Neuronal stem cell (in vitro differentiated cells): ENCODE results near the gene BCKDK.

Experiments used
- DNase-seq: peaks from one replicate; pipeline ENCODE4 v3.0.0-alpha.2; 2013; ENCODE audit warnings: low spot score
- H2AFZ ChIP-seq: one replicate; pipeline ENCODE4 v1.6.1; 2013; ENCODE audit warnings: mild to moderate bottlenecking, low read length, inconsistent platforms
- H2AK5ac ChIP-seq: 2 replicates; pipeline ENCODE4 v1.6.1; 2013; ENCODE audit warnings: low read depth, mild to moderate bottlenecking, inconsistent platforms, low read length, moderate library complexity, mixed read lengths
- H2BK120ac ChIP-seq: 2 replicates; pipeline ENCODE4 v1.6.1; 2013; ENCODE audit warnings: low read depth, mild to moderate bottlenecking, inconsistent platforms, low read length, moderate library complexity, mixed read lengths
- H2BK12ac ChIP-seq: one replicate; pipeline ENCODE4 v1.6.1; 2013; ENCODE audit warnings: low read length, inconsistent platforms
- H2BK15ac ChIP-seq: 2 replicates; pipeline ENCODE4 v1.6.1; 2013; ENCODE audit warnings: mild to moderate bottlenecking, low read length, inconsistent platforms, mixed read lengths
- H2BK5ac ChIP-seq: one replicate; pipeline ENCODE4 v1.6.1; 2013; ENCODE audit warnings: inconsistent platforms, mild to moderate bottlenecking, low read length, moderate library complexity
- H3K14ac ChIP-seq: one replicate; pipeline ENCODE4 v1.6.1; 2013; ENCODE audit warnings: low read length, inconsistent platforms
- H3K18ac ChIP-seq: 2 replicates; pipeline ENCODE4 v1.6.1; 2013; ENCODE audit warnings: low read length, inconsistent platforms
- H3K23ac ChIP-seq: 2 replicates; pipeline ENCODE4 v1.6.1; 2013; ENCODE audit warnings: low read depth, mild to moderate bottlenecking, mixed read lengths, low read length, inconsistent platforms; ENCODE audit not compliant: poor library complexity
- H3K27ac ChIP-seq: replicated peaks from 3 replicates; pipeline ENCODE4 v1.5.1; 2013; ENCODE audit warnings: low read length, inconsistent platforms
- H3K27me3 ChIP-seq, 3 experiments: 2 replicates each; pipeline ENCODE4 v1.6.1; 2013; ENCODE audit warnings: low read length in 3 of 3, mild to moderate bottlenecking in 2 of 3, inconsistent platforms in 1 of 3, low read depth in 1 of 3, mixed read lengths in 1 of 3, moderate library complexity in 1 of 3; ENCODE audit not compliant: control insufficient read depth in 3 of 3, insufficient read depth in 3 of 3
- H3K36me3 ChIP-seq, 2 donors: replicated peaks in 1 of 2; 2 replicates each; pipeline ENCODE4 v1.6.1; 2013; ENCODE audit warnings: low read length in 2 of 2; ENCODE audit not compliant: control insufficient read depth in 2 of 2, insufficient read depth in 2 of 2
- H3K4ac ChIP-seq: 2 replicates; pipeline ENCODE4 v1.6.1; 2013; ENCODE audit warnings: inconsistent platforms, mild to moderate bottlenecking, low read length, moderate library complexity
- H3K4me1 ChIP-seq, 2 donors: 1 replicate in 1 of 2; 2 replicates in 1 of 2; pipeline ENCODE4 v1.6.1; 2013; ENCODE audit warnings: low read length in 2 of 2, low read depth in 1 of 2; ENCODE audit not compliant: control insufficient read depth in 2 of 2, insufficient read depth in 1 of 2
- H3K4me2 ChIP-seq: one replicate; pipeline ENCODE4 v1.6.1; 2013; ENCODE audit warnings: mild to moderate bottlenecking, low read length, inconsistent platforms; ENCODE audit not compliant: insufficient read depth, poor library complexity, severe bottlenecking
- H3K4me3 ChIP-seq, 2 donors: 2 replicates each; pipeline ENCODE4 v1.5.1; 2013; ENCODE audit warnings: low read length in 2 of 2, mild to moderate bottlenecking in 2 of 2, inconsistent platforms in 1 of 2, moderate library complexity in 1 of 2
- H3K79me1 ChIP-seq: one replicate; pipeline ENCODE4 v1.6.1; 2013; ENCODE audit warnings: low read depth, mild to moderate bottlenecking, inconsistent platforms, low read length, moderate library complexity
- H3K9ac ChIP-seq: one replicate; pipeline ENCODE4 v1.6.1; 2013; ENCODE audit warnings: mild to moderate bottlenecking, low read depth, low read length, inconsistent platforms; ENCODE audit not compliant: poor library complexity
- H3K9me3 ChIP-seq, 2 donors: replicated peaks in 1 of 2; 2 replicates each; pipeline versions ENCODE3 to v1.6.1; 2013; ENCODE audit warnings: low read length in 2 of 2, mild to moderate bottlenecking in 2 of 2, inconsistent platforms in 1 of 2, low read depth in 1 of 2, mixed read lengths in 1 of 2, moderate library complexity in 1 of 2; ENCODE audit not compliant: control insufficient read depth in 2 of 2, insufficient read depth in 1 of 2
- H4K8ac ChIP-seq: one replicate; pipeline ENCODE4 v1.6.1; 2013; ENCODE audit warnings: low read depth, mild to moderate bottlenecking, inconsistent platforms, low read length, moderate library complexity
- H4K91ac ChIP-seq: one replicate; pipeline ENCODE4 v1.6.1; 2013; ENCODE audit warnings: low read length, low read depth, mild to moderate bottlenecking, inconsistent platforms; ENCODE audit not compliant: poor library complexity
- WGBS, 2 donors: extraction: QIAGEN DNeasy Blood & Tissue Kit; methylation state at CpG; one replicate each; pipeline ENCODE4 v1.1.7; 2013; ENCODE audit warnings: missing lambda C conversion rate in 2 of 2, mixed read lengths in 1 of 2; ENCODE audit not compliant: insufficient read length in 2 of 2, insufficient replicate concordance in 1 of 2; ENCODE audit errors: extremely low coverage in 2 of 2; 5-methylcytosine and 5-hydroxymethylcytosine counted together

BCKDK gene

DNA sequence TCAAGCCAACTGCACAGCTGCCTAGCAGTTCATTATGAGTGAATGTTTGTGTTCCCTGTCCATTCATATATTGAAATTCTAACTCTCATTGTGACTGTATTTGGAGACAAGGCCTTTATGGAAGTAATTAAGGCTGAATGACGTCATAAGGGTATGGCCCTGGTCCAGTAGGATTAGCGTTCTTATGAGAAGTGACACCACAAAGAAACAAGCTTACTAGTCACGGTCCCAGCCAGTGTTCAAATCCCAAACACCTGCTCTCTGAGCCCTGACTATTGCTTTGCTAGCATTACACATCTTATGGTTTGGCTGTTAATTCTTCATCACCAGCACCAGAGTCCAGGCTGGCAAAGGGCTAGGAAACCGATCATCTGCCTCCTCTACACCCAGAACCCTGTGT is 36.3 kb upstream of the BCKDK start:
- Histone ChIP-seq H3K18ac (no peak overlapping the region), H3K79me1 (peaks cover 7% of the 10 kb centered on the region), H3K23ac (no peak overlapping the region), H2BK120ac (no peak overlapping the region), H3K9ac (no peak overlapping the region), H2AFZ (no peak overlapping the region), H3K27me3 (no peaks in the 10 kb centered on the region), H3K36me3 (peaks cover 7 to 20% of the 10 kb centered on the region in 2 donors), H3K4me1 (peaks cover 4 to 7% of the 10 kb centered on the region in 2 donors), H4K91ac (no peak overlapping the region), H3K14ac (no peak overlapping the region), H3K4ac (no peak overlapping the region), H2BK15ac (no peak overlapping the region), H3K4me3 (peak overlapping the region in 1 of 2 donors; percentile 80), H3K27ac (no peak overlapping the region), H2BK5ac (no peak overlapping the region), H3K4me2 (peak overlapping the region; percentile 92), H3K9me3 (no peaks in the 10 kb centered on the region), H2AK5ac (no peak overlapping the region), H4K8ac (no peak overlapping the region), H2BK12ac (no peak overlapping the region)
- no peak for DNase-seq
- WGBS, 2 donors: no CpG with 5 or more reads among the region's 4 CpGs

DNA sequence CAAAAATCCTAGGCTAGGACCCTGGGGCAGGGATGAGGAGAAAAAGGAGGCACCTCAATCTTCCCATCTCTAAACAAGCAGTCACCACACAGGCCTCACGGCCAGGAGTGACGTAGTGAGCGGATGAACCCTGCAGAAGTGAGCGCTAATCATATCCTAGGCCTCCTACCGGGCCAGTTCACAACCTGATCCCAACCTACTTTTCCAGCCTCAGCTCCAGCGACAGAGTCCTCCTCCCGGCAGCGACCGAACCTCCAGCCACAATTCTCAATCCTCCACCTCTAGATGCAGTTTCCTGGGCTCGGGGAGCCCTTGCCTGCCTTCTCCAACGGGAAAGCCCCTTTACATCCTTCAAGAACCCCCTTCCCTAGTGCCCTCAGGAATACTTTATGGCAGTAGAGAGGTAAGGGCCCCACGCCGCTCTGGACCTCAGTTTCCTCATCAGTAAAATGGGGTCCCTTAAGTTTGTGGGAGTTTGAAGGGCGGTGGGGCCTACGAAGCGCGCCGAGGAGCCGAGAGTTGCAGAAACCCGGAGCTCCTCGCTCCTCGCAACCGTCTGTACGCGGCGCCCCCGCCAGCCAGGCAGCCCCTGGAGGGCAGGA is 35.5 kb upstream of the BCKDK start:
- H2AFZ ChIP-seq: peak overlapping the region; percentile 96
- peak overlapping the region; percentile 99 for H3K18ac ChIP-seq
- H2AK5ac ChIP-seq: no peak overlapping the region
- H2BK12ac ChIP-seq: no peak overlapping the region
- H3K9me3 ChIP-seq: no peaks in the 10 kb centered on the region
- H3K4me3 ChIP-seq: peak overlapping the region; percentile 80 to 87
- H2BK5ac ChIP-seq: peak overlapping the region; percentile 95
- peak overlapping the region; percentile 92 for H3K4me2 ChIP-seq
- H3K27ac ChIP-seq: peak overlapping the region; percentile 91
- no peak overlapping the region for H2BK15ac ChIP-seq
- no peak overlapping the region for H2BK120ac ChIP-seq
- no peak overlapping the region for H3K14ac ChIP-seq
- peaks cover 15% of the 10 kb centered on the region for H3K79me1 ChIP-seq
- H4K91ac ChIP-seq: no peak overlapping the region
- H3K27me3 ChIP-seq: no peaks in the 10 kb centered on the region
- no CpG with 5 or more reads among the region's 27 CpGs for WGBS, 2 donors
- peak overlapping the region; percentile 16 for H3K23ac ChIP-seq
- peak; percentile 24 for DNase-seq
- H4K8ac ChIP-seq: no peak overlapping the region
- peak overlapping the region; percentile 91 for H3K9ac ChIP-seq
- peaks cover 15 to 23% of the 10 kb centered on the region in 2 donors for H3K36me3 ChIP-seq
- peaks cover 4 to 7% of the 10 kb centered on the region in 2 donors for H3K4me1 ChIP-seq
- no peak overlapping the region for H3K4ac ChIP-seq

GRCh38 chr16:31073142-31073969 is 34.8 kb upstream of the BCKDK start:
- H3K36me3 ChIP-seq: peaks cover 22 to 28% of the 10 kb centered on the region in 2 donors
- DNase-seq: peak; percentile 89
- H3K27ac ChIP-seq: peak overlapping the region; percentile 91
- peaks cover 16% of the 10 kb centered on the region for H3K79me1 ChIP-seq
- H3K9ac ChIP-seq: peak overlapping the region; percentile 91
- H2BK15ac ChIP-seq: peak overlapping the region; percentile 2
- H3K23ac ChIP-seq: peak overlapping the region; percentile 16
- no CpG with 5 or more reads among the region's 83 CpGs for WGBS, 2 donors
- peak overlapping the region; percentile 96 for H2AFZ ChIP-seq
- H3K4me3 ChIP-seq: peak overlapping the region; percentile 80 to 87
- H3K14ac ChIP-seq: peak overlapping the region; percentile 65
- H3K9me3 ChIP-seq: no peaks in the 10 kb centered on the region
- peak overlapping the region; percentile 95 for H2BK5ac ChIP-seq
- no peaks in the 10 kb centered on the region for H3K27me3 ChIP-seq
- H3K4me1 ChIP-seq: peaks cover 4 to 7% of the 10 kb centered on the region in 2 donors
- H2BK12ac ChIP-seq: no peak overlapping the region
- no peak overlapping the region for H4K91ac ChIP-seq
- peak overlapping the region; percentile 99 for H3K18ac ChIP-seq
- H3K4me2 ChIP-seq: peak overlapping the region; percentile 92
- H4K8ac ChIP-seq: no peak overlapping the region
- no peak overlapping the region for H2BK120ac ChIP-seq
- H3K4ac ChIP-seq: no peak overlapping the region
- no peak overlapping the region for H2AK5ac ChIP-seq
